ENCODE results near the gene WDR45B.

DNA sequence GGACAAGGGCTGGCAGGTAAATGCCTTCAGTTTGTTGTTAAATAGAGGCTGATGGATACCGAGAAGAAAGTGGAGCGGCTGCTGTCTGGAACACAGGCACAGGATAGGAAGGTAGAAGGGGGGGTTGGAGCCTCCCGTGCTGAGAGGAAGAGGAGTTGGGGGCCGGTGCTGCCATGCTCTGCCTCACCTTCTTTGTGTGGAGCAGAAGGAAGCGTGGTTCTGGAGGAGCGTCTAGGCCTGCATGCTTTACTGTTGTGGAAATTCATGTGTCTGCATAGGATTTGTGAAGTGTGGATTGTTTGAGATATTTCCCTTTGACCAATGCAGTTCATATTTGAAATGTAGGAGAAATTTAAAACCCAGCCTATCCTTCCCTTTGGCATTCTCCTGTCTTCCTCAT lies 76.4 kb downstream of the WDR45B start:
- TF ChIP-seq GATA2 (IDR thresholded peaks at IDR 0.05; ENCODE audit: low read depth, low read length), result no peak
- TF ChIP-seq GATA3 (IDR thresholded peaks at IDR 0.05; ENCODE audit: low read depth, low read length), result no peak
